GM06990 (cell line): Measurements from ENCODE around the gene TIMELESS.
"Not testable (repeated sequence)": the region's sequence is repeated elsewhere in the genome, so short reads cannot be mapped to it uniquely, and the experiment has no call there.

Source experiments
- DNase-seq: peaks from one replicate; pipeline ENCODE4 v3.0.0-alpha.2; 2011; ENCODE audit not compliant: insufficient read length; ENCODE audit errors: extremely low read depth
- H3K27me3 ChIP-seq: replicated peaks from 2 replicates; pipeline ENCODE4 v1.6.0; 2011; ENCODE audit warnings: low read length; ENCODE audit not compliant: control insufficient read depth, insufficient read depth
- H3K36me3 ChIP-seq: 2 replicates; pipeline ENCODE4 v1.5.1; 2011; ENCODE audit warnings: low read length; ENCODE audit not compliant: control insufficient read depth, insufficient read depth
- H3K4me3 ChIP-seq: replicated peaks from 2 replicates; pipeline ENCODE4 v1.5.1; 2011; ENCODE audit warnings: low read depth, mild to moderate bottlenecking, control low read depth, low read length
- TF ChIP-seq, protein P1 (sequence below): IDR thresholded peaks from 2 replicates; pipeline ENCODE4 v1.5.1; 2011; ENCODE audit warnings: low read length, control low read depth, mild to moderate bottlenecking, inconsistent platforms; ENCODE audit not compliant: insufficient read depth, poor library complexity, severe bottlenecking

TIMELESS gene, protein sequence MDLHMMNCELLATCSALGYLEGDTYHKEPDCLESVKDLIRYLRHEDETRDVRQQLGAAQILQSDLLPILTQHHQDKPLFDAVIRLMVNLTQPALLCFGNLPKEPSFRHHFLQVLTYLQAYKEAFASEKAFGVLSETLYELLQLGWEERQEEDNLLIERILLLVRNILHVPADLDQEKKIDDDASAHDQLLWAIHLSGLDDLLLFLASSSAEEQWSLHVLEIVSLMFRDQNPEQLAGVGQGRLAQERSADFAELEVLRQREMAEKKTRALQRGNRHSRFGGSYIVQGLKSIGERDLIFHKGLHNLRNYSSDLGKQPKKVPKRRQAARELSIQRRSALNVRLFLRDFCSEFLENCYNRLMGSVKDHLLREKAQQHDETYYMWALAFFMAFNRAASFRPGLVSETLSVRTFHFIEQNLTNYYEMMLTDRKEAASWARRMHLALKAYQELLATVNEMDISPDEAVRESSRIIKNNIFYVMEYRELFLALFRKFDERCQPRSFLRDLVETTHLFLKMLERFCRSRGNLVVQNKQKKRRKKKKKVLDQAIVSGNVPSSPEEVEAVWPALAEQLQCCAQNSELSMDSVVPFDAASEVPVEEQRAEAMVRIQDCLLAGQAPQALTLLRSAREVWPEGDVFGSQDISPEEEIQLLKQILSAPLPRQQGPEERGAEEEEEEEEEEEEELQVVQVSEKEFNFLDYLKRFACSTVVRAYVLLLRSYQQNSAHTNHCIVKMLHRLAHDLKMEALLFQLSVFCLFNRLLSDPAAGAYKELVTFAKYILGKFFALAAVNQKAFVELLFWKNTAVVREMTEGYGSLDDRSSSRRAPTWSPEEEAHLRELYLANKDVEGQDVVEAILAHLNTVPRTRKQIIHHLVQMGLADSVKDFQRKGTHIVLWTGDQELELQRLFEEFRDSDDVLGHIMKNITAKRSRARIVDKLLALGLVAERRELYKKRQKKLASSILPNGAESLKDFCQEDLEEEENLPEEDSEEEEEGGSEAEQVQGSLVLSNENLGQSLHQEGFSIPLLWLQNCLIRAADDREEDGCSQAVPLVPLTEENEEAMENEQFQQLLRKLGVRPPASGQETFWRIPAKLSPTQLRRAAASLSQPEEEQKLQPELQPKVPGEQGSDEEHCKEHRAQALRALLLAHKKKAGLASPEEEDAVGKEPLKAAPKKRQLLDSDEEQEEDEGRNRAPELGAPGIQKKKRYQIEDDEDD

GRCh38 chr12:56448860-56449621, at the start of gene TIMELESS:
Gene TIMELESS, minus strand, starts transcription at chr12:56449426. Its CDS starts 15,256 bp downstream, at chr12:56434170.
- TF ChIP-seq, protein P1, sequence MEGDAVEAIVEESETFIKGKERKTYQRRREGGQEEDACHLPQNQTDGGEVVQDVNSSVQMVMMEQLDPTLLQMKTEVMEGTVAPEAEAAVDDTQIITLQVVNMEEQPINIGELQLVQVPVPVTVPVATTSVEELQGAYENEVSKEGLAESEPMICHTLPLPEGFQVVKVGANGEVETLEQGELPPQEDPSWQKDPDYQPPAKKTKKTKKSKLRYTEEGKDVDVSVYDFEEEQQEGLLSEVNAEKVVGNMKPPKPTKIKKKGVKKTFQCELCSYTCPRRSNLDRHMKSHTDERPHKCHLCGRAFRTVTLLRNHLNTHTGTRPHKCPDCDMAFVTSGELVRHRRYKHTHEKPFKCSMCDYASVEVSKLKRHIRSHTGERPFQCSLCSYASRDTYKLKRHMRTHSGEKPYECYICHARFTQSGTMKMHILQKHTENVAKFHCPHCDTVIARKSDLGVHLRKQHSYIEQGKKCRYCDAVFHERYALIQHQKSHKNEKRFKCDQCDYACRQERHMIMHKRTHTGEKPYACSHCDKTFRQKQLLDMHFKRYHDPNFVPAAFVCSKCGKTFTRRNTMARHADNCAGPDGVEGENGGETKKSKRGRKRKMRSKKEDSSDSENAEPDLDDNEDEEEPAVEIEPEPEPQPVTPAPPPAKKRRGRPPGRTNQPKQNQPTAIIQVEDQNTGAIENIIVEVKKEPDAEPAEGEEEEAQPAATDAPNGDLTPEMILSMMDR = no peak
- peak; percentile 96 for DNase-seq
- H3K27me3 ChIP-seq = no peaks in the 10 kb centered on the region

GRCh38 chr12:56498126-56498902, 49.1 kb upstream of the TIMELESS start:
- not testable (repeated sequence) for H3K4me3 ChIP-seq, DNase-seq, H3K36me3 ChIP-seq, H3K27me3 ChIP-seq

More at GRCh38 chr12:56448860-56449621, at the start of gene TIMELESS:
- H3K4me3 ChIP-seq = peak within 1 kb of the TSS; percentile 85
- no peaks in the 10 kb centered on the region for H3K36me3 ChIP-seq

GRCh38 chr12:56496704-56497103, 47.5 kb upstream of the TIMELESS start:
- DNase-seq, H3K4me3 ChIP-seq, H3K27me3 ChIP-seq, H3K36me3 ChIP-seq: not testable (repeated sequence)

GRCh38 chr12:56494481-56494880, 45.3 kb upstream of the TIMELESS start:
- DNase-seq, H3K36me3 ChIP-seq, H3K4me3 ChIP-seq: not testable (repeated sequence)

GRCh38 chr12:56494106-56494415, 44.8 kb upstream of the TIMELESS start:
- not testable (repeated sequence) for DNase-seq, H3K27me3 ChIP-seq, H3K4me3 ChIP-seq, H3K36me3 ChIP-seq

More at GRCh38 chr12:56494481-56494880, 45.3 kb upstream of the TIMELESS start:
- not testable (repeated sequence) for H3K27me3 ChIP-seq

- not testable (repeated sequence) for DNase-seq, H3K27me3 ChIP-seq, H3K36me3 ChIP-seq, H3K4me3 ChIP-seq
Observed at GRCh38 chr12:56493409-56494105, 44.3 kb upstream of the TIMELESS start.

- no peaks in the 10 kb centered on the region for H3K36me3 ChIP-seq
- TF ChIP-seq, protein P1 = no peak
- no peaks in the 10 kb centered on the region for H3K27me3 ChIP-seq
- DNase-seq = no peak
- no peak overlapping the region for H3K4me3 ChIP-seq
Observed at GRCh38 chr12:56490360-56490759, 41.1 kb upstream of the TIMELESS start.
